H9 (cell line): ENCODE data around the gene DHRSX. TPM values are rescaled to one million over a fixed set of nuclear protein-coding genes. Genes with fewer than 3 reads are reported as not detected.
A peak's percentile ranks its signal among the peaks of the same experiment; 100 is the strongest.
"Not testable (repeated sequence)": the region's sequence is repeated elsewhere in the genome, so short reads cannot be mapped to it uniquely, and the experiment has no call there.

ENCODE experiments used
- DNase-seq: peaks from one replicate; pipeline ENCODE4 v3.0.0-alpha.2; 2017
- H2AFZ ChIP-seq: one replicate; pipeline ENCODE4 v1.6.1; 2013; ENCODE audit warnings: mild to moderate bottlenecking, low read length, control low read depth, moderate library complexity
- H2AK5ac ChIP-seq: 2 replicates; pipeline ENCODE4 v1.6.1; 2013; ENCODE audit warnings: low read length, control low read depth, mixed read lengths; ENCODE audit not compliant: insufficient read length
- H2BK120ac ChIP-seq: one replicate; pipeline ENCODE4 v1.6.1; 2013; ENCODE audit warnings: low read depth, mild to moderate bottlenecking, low read length, control low read depth, inconsistent platforms; ENCODE audit not compliant: poor library complexity, severe bottlenecking
- H2BK12ac ChIP-seq: 2 replicates; pipeline ENCODE4 v1.6.1; 2013; ENCODE audit warnings: low read length, control low read depth, mixed read lengths, low read depth; ENCODE audit not compliant: insufficient read length
- H2BK15ac ChIP-seq: 2 replicates; pipeline ENCODE4 v1.6.1; 2013; ENCODE audit warnings: low read depth, low read length, control low read depth
- H2BK20ac ChIP-seq: one replicate; pipeline ENCODE4 v1.6.1; 2013; ENCODE audit warnings: low read depth, mild to moderate bottlenecking, low read length, control low read depth, inconsistent platforms; ENCODE audit not compliant: poor library complexity, severe bottlenecking
- H2BK5ac ChIP-seq: 2 replicates; pipeline ENCODE4 v1.6.1; 2013; ENCODE audit warnings: low read length, control low read depth, mixed read lengths; ENCODE audit not compliant: insufficient read length
- H3K14ac ChIP-seq: 2 replicates; pipeline ENCODE4 v1.6.1; 2013; ENCODE audit warnings: low read length, control low read depth; ENCODE audit not compliant: insufficient read depth
- H3K18ac ChIP-seq: 2 replicates; pipeline ENCODE4 v1.6.1; 2013; ENCODE audit warnings: low read depth, mild to moderate bottlenecking, mixed read lengths, low read length, control low read depth; ENCODE audit not compliant: insufficient read length
- H3K23ac ChIP-seq: 2 replicates; pipeline ENCODE4 v1.6.1; 2013; ENCODE audit warnings: low read length, control low read depth, mixed read lengths, low read depth; ENCODE audit not compliant: insufficient read length
- H3K23me2 ChIP-seq: 2 replicates; pipeline ENCODE4 v1.6.1; 2013; ENCODE audit warnings: low read depth, mild to moderate bottlenecking, mixed read lengths, low read length, control low read depth; ENCODE audit not compliant: insufficient read length, poor library complexity, severe bottlenecking
- H3K27ac ChIP-seq: 2 replicates; pipeline ENCODE4 v1.5.1; 2013; ENCODE audit warnings: low read length, control low read depth, mixed read lengths, low read depth; ENCODE audit not compliant: insufficient read length
- H3K27me3 ChIP-seq: 2 replicates; pipeline ENCODE4 v1.6.1; 2013; ENCODE audit warnings: low read length, control low read depth, inconsistent platforms; ENCODE audit not compliant: insufficient read depth
- H3K4ac ChIP-seq: 2 replicates; pipeline ENCODE4 v1.6.1; 2013; ENCODE audit warnings: low read depth, mild to moderate bottlenecking, control low read depth, inconsistent platforms, low read length, moderate library complexity
- H3K4me1 ChIP-seq: 2 replicates; pipeline ENCODE4 v1.6.1; 2013; ENCODE audit warnings: low read length, control low read depth, inconsistent platforms; ENCODE audit not compliant: insufficient read depth
- H3K4me2 ChIP-seq: 2 replicates; pipeline ENCODE4 v1.6.1; 2013; ENCODE audit warnings: low read length, control low read depth, mixed read lengths; ENCODE audit not compliant: insufficient read length, insufficient read depth
- H3K56ac ChIP-seq: 2 replicates; pipeline ENCODE4 v1.6.1; 2013; ENCODE audit warnings: low read depth, mild to moderate bottlenecking, mixed read lengths, low read length, control low read depth; ENCODE audit not compliant: insufficient read length
- H3K79me1 ChIP-seq: 2 replicates; pipeline ENCODE4 v1.6.1; 2013; ENCODE audit warnings: low read depth, mild to moderate bottlenecking, moderate library complexity, low read length, control low read depth, inconsistent platforms; ENCODE audit not compliant: insufficient read depth, poor library complexity, severe bottlenecking
- H3K79me2 ChIP-seq: 2 replicates; pipeline ENCODE4 v1.6.1; 2013; ENCODE audit warnings: low read length, control low read depth, inconsistent platforms; ENCODE audit not compliant: insufficient read depth
- H3K9ac ChIP-seq: 2 replicates; pipeline ENCODE4 v1.6.1; 2013; ENCODE audit warnings: low read length, control low read depth, mixed read lengths; ENCODE audit not compliant: insufficient read length; ENCODE audit errors: extremely low read depth
- H3K9me3 ChIP-seq: one replicate; pipeline ENCODE4 v1.6.1; 2013; ENCODE audit warnings: low read depth, low read length, inconsistent platforms; ENCODE audit not compliant: control insufficient read depth
- H3T11ph ChIP-seq: one replicate; pipeline ENCODE4 v1.6.1; 2013; ENCODE audit warnings: mild to moderate bottlenecking, low read length, control low read depth, inconsistent platforms
- H4K20me1 ChIP-seq: one replicate; pipeline ENCODE4 v1.6.1; 2013; ENCODE audit not compliant: control insufficient read depth, insufficient read length, insufficient read depth
- H4K5ac ChIP-seq: 2 replicates; pipeline ENCODE4 v1.6.1; 2013; ENCODE audit warnings: low read depth, mild to moderate bottlenecking, mixed read lengths, low read length, control low read depth; ENCODE audit not compliant: insufficient read length
- H4K8ac ChIP-seq: replicated peaks from 2 replicates; pipeline ENCODE4 v1.6.1; 2013; ENCODE audit warnings: low read length, control low read depth, mixed read lengths, low read depth; ENCODE audit not compliant: insufficient read length
- H4K91ac ChIP-seq: 2 replicates; pipeline ENCODE4 v1.6.1; 2013; ENCODE audit warnings: low read depth, mild to moderate bottlenecking, moderate library complexity, mixed read lengths, low read length, control low read depth; ENCODE audit not compliant: insufficient read length
- H3K27ac Mint-ChIP-seq, 3 experiments: 2 replicates in 2 of 3; 3 replicates in 1 of 3; pipeline ENCODE4 v1.8.0; 2020 to 2021; ENCODE audit warnings: mixed read lengths in 3 of 3, mild to moderate bottlenecking in 1 of 3, moderate library complexity in 1 of 3
- H3K27me3 Mint-ChIP-seq: 2 replicates; pipeline ENCODE4 v1.8.0; 2021; ENCODE audit warnings: low read depth, mild to moderate bottlenecking, moderate library complexity, mixed read lengths
- H3K36me3 Mint-ChIP-seq, 3 experiments: 2 replicates in 2 of 3; 3 replicates in 1 of 3; pipeline ENCODE4 v1.8.0; 2020 to 2021; ENCODE audit warnings: low read depth in 3 of 3, mixed read lengths in 3 of 3; ENCODE audit not compliant: insufficient read depth in 1 of 3
- H3K4me1 Mint-ChIP-seq, 2 experiments: 2 replicates each; pipeline ENCODE4 v1.8.0; 2020; ENCODE audit warnings: mixed read lengths in 2 of 2
- H3K4me3 Mint-ChIP-seq, 2 experiments: 2 replicates in 1 of 2; 3 replicates in 1 of 2; pipeline ENCODE4 v1.8.0; 2020 to 2021; ENCODE audit warnings: mild to moderate bottlenecking in 2 of 2, mixed read lengths in 2 of 2, moderate library complexity in 1 of 2
- H3K9me3 Mint-ChIP-seq, 2 experiments: 2 replicates in 1 of 2; 3 replicates in 1 of 2; pipeline ENCODE4 v1.8.0; 2020; ENCODE audit warnings: mild to moderate bottlenecking in 2 of 2, mixed read lengths in 2 of 2, moderate library complexity in 1 of 2
- WGBS: extraction: QIAGEN DNeasy Blood & Tissue Kit; methylation state at CpG from one replicate; pipeline ENCODE4 v1.1.7; 2013; ENCODE audit warnings: missing lambda C conversion rate, low lambda C conversion rate, mixed read lengths; ENCODE audit not compliant: insufficient read length; ENCODE audit errors: extremely low coverage; 5-methylcytosine and 5-hydroxymethylcytosine counted together
- total RNA-seq: library from RNA; stranded (reverse); gene quantifications from 2 replicates; pipeline ENCODE4 v1.2.1, GENCODE V29; 2021
- TF ChIP-seq, protein P1 (sequence below): fragments of 200-600 bp; sonication (generic); conservative IDR thresholded peaks from 3 replicates; pipeline ENCODE4 v1.8.0; 2021; ENCODE audit warnings: antibody characterized with exemption, mild to moderate bottlenecking

The DHRSX gene
- total RNA-seq, 1 experiment from 2014 or later, result 44.0 TPM

DNA sequence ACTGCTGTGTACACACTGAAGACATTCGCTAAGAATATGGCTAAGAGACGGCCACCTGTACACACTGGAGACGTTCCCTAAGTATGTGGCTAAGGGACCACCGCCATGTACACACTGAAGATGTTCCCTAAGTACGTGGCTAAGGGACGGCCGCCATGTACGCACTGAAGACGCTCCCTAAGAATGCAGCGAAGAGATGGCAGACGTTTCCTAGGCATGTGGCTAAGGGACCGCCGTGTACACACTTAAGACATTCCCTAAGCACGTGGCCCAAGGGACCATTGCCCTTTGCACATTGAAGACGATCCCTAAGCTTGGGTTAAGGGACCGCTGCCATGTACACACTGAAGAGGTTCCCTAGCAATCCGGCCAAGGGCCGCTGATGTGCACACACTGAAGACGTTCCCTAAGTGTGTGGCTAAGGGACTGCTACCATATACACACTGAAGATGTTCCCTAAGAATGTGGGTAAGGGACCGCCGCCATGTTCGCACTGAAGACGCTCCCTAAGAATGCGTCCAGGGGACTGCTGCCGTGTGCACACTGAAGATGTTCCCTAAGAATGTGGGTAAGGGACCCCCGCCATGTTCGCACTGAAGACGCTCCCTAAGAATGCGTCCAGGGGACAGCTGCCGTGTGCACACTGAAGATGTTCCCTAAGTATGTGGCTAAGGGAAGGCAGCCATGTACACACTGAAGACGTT, 36.7 kb downstream of the DHRSX start:
- no peaks in the 10 kb centered on the region for H3K27me3 ChIP-seq
- no peaks in the 10 kb centered on the region for H3K23me2 ChIP-seq
- peaks cover 18% of the 10 kb centered on the region for H3K9me3 ChIP-seq
- H3K14ac ChIP-seq, result no peak overlapping the region
- no peak overlapping the region for H2AFZ ChIP-seq
- no peak overlapping the region for H3K23ac ChIP-seq
- H3K36me3 Mint-ChIP-seq, result peaks cover 54 to 80% (median 64%) of the 10 kb centered on the region in 3 experiments
- H3K9ac ChIP-seq, result no peak overlapping the region
- no CpG with 5 or more reads among the region's 31 CpGs for WGBS
- DNase-seq, result peak; percentile 62
- no peak overlapping the region; a peak in 1 of 5 replicates for H3K4me3 Mint-ChIP-seq
- no peak overlapping the region for H3K18ac ChIP-seq
- H4K20me1 ChIP-seq, result no peaks in the 10 kb centered on the region
- peaks cover 22 to 30% of the 10 kb centered on the region in 2 experiments for H3K4me1 Mint-ChIP-seq
- no peak overlapping the region for H3K4ac ChIP-seq
- H2BK15ac ChIP-seq, result no peak overlapping the region
- no peak overlapping the region for H2BK120ac ChIP-seq
- no peak overlapping the region for H3K4me2 ChIP-seq
- peaks cover 51 to 59% of the 10 kb centered on the region in 2 experiments for H3K9me3 Mint-ChIP-seq
- H2BK20ac ChIP-seq, result no peak overlapping the region
- H3K27me3 Mint-ChIP-seq, result peaks cover 5% of the 10 kb centered on the region
- H2BK12ac ChIP-seq, result no peak overlapping the region
- no peak overlapping the region for H3T11ph ChIP-seq
- H4K91ac ChIP-seq, result no peak overlapping the region
- peaks cover 10% of the 10 kb centered on the region; the same call in 1 of the 2 replicates for H3K79me2 ChIP-seq
- H2AK5ac ChIP-seq, result no peak overlapping the region
- no peak overlapping the region for H4K8ac ChIP-seq
- H3K27ac ChIP-seq, result no peak overlapping the region
- H3K56ac ChIP-seq, result no peak overlapping the region
- TF ChIP-seq, protein P1, sequence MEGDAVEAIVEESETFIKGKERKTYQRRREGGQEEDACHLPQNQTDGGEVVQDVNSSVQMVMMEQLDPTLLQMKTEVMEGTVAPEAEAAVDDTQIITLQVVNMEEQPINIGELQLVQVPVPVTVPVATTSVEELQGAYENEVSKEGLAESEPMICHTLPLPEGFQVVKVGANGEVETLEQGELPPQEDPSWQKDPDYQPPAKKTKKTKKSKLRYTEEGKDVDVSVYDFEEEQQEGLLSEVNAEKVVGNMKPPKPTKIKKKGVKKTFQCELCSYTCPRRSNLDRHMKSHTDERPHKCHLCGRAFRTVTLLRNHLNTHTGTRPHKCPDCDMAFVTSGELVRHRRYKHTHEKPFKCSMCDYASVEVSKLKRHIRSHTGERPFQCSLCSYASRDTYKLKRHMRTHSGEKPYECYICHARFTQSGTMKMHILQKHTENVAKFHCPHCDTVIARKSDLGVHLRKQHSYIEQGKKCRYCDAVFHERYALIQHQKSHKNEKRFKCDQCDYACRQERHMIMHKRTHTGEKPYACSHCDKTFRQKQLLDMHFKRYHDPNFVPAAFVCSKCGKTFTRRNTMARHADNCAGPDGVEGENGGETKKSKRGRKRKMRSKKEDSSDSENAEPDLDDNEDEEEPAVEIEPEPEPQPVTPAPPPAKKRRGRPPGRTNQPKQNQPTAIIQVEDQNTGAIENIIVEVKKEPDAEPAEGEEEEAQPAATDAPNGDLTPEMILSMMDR, result no peak
- H3K79me1 ChIP-seq, result peaks cover 4% of the 10 kb centered on the region
- no peak overlapping the region for H2BK5ac ChIP-seq
- H3K27ac Mint-ChIP-seq, result peak overlapping the region in 1 of 3 experiments; percentile 90; a peak in 1 of 7 replicates
- peaks cover 3% of the 10 kb centered on the region; the same call in 1 of the 2 replicates for H3K4me1 ChIP-seq
- H4K5ac ChIP-seq, result no peak overlapping the region

DNA sequence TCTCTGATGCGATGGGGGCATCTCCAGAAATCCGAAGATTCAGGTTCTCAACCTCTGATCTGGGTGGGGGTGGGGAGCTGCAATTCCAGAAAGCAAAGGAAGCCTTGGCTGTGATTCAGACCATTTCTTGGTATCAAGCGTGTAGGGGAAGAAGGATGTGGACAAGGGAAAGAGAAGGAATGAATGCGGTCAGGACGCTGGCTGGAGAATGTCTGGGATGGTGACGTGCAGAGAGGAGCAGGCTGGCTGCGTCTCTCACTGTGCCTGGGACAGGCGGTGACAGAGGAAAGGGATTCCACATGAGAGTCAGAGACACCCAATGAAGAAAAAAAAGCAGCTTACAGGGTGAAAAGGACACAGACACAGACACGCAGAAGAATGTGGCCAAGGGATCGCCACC, 37.3 kb downstream of the DHRSX start:
- Mint-ChIP-seq H3K4me1 (peaks cover 22 to 30% of the 10 kb centered on the region in 2 experiments), H3K36me3 (peaks cover 51 to 78% (median 59%) of the 10 kb centered on the region in 3 experiments), H3K4me3 (peak overlapping the region in 1 of 2 experiments; percentile 17; a peak in 1 of 5 replicates), H3K27ac (peak overlapping the region; percentile 64 to 94 (median 90)), H3K9me3 (peaks cover 47 to 55% of the 10 kb centered on the region in 2 experiments)
- H3T11ph ChIP-seq, H4K91ac ChIP-seq, H3K9ac ChIP-seq, H3K4me2 ChIP-seq, H3K79me2 ChIP-seq, H3K27ac ChIP-seq, H3K56ac ChIP-seq, H3K4me1 ChIP-seq, H2BK20ac ChIP-seq, H2BK5ac ChIP-seq, H4K20me1 ChIP-seq, H3K27me3 ChIP-seq, H4K8ac ChIP-seq, H3K23ac ChIP-seq, H2BK120ac ChIP-seq, H3K27me3 Mint-ChIP-seq, H3K18ac ChIP-seq, H3K4ac ChIP-seq, H2BK12ac ChIP-seq, H4K5ac ChIP-seq, H2AK5ac ChIP-seq, H2AFZ ChIP-seq, H3K79me1 ChIP-seq, H3K14ac ChIP-seq, H2BK15ac ChIP-seq, H3K23me2 ChIP-seq, DNase-seq: not testable (repeated sequence)
- H3K9me3 ChIP-seq, result peaks cover 18% of the 10 kb centered on the region
- WGBS, result no CpG with 5 or more reads among the region's 10 CpGs
